SK-N-SH treated with all-trans-retinoic acid at 6 μM for 48 hours (cell line): ENCODE measurements around the gene MBNL3.

Experiments used
- ATAC-seq: fragments of 200-7000 bp; cut with Tn5 transposase; 3 replicates; pipeline ENCODE4 v1.9.1; 2020; ENCODE audit warnings: mild to moderate bottlenecking, moderate library complexity
- ARNTL ChIP-seq: fragments of 450-650 bp; formaldehyde crosslinking; IDR thresholded peaks from 2 replicates; pipeline ENCODE4 v1.5.0; 2020; ENCODE audit warnings: low read depth, mild to moderate bottlenecking, moderate library complexity, borderline replicate concordance
- CSDC2 ChIP-seq: fragments of 250-450 bp; sonication (Bioruptor Pico); IDR thresholded peaks from 2 replicates; pipeline ENCODE4 v1.5.0; 2020; ENCODE audit warnings: mild to moderate bottlenecking, moderate library complexity
- ESRRG ChIP-seq: fragments of 250-450 bp; sonication (Bioruptor Pico); IDR thresholded peaks from 2 replicates; pipeline ENCODE4 v1.6.1; 2021; ENCODE audit warnings: mild to moderate bottlenecking
- ISL1 ChIP-seq: fragments of 250-450 bp; sonication (Bioruptor Pico); IDR thresholded peaks from 2 replicates; pipeline ENCODE4 v2.1.2; 2022; ENCODE audit warnings: mild to moderate bottlenecking, moderate library complexity
- OSR1 ChIP-seq: fragments of 250-450 bp; sonication (Bioruptor Pico); IDR thresholded peaks from 2 replicates; pipeline ENCODE4 v1.8.0; 2022; ENCODE audit warnings: moderate library complexity, mild to moderate bottlenecking, inconsistent platforms
- POU6F1 ChIP-seq: fragments of 250-450 bp; sonication (Bioruptor Pico); IDR thresholded peaks from 2 replicates; pipeline ENCODE4 v1.8.0; 2021; ENCODE audit warnings: low read depth, mild to moderate bottlenecking, moderate library complexity, borderline replicate concordance
- PPARA ChIP-seq: fragments of 250-450 bp; sonication (Bioruptor Pico); IDR thresholded peaks from 2 replicates; pipeline ENCODE4 v1.5.0; 2020; ENCODE audit warnings: mild to moderate bottlenecking, borderline replicate concordance
- RARB ChIP-seq: fragments of 250-450 bp; sonication (Bioruptor Pico); IDR thresholded peaks from 2 replicates; pipeline ENCODE4 v1.8.0; 2021; ENCODE audit warnings: mild to moderate bottlenecking, moderate library complexity
- SNAI2 ChIP-seq: fragments of 250-450 bp; sonication (Bioruptor Pico); IDR thresholded peaks from 2 replicates; pipeline ENCODE4 v1.5.0; 2020; ENCODE audit warnings: mild to moderate bottlenecking, moderate library complexity
- TCF4 ChIP-seq: fragments of 250-450 bp; sonication (Bioruptor Pico); IDR thresholded peaks from 2 replicates; pipeline ENCODE4 v1.8.0; 2021; ENCODE audit warnings: mild to moderate bottlenecking, moderate library complexity, borderline replicate concordance
- TOX ChIP-seq: fragments of 250-450 bp; sonication (Bioruptor Pico); IDR thresholded peaks from 2 replicates; pipeline ENCODE4 v1.8.0; 2021; ENCODE audit warnings: mild to moderate bottlenecking, moderate library complexity, borderline replicate concordance
- ZFP3 ChIP-seq: fragments of 250-450 bp; sonication (Bioruptor Pico); IDR thresholded peaks from 2 replicates; pipeline ENCODE4 v1.5.0; 2020; ENCODE audit warnings: mild to moderate bottlenecking, moderate library complexity
- ZFP30 ChIP-seq: fragments of 450-650 bp; formaldehyde crosslinking; IDR thresholded peaks from 2 replicates; pipeline ENCODE4 v1.5.0; 2022; ENCODE audit warnings: mild to moderate bottlenecking, moderate library complexity
- ZNF70 ChIP-seq: fragments of 450-650 bp; formaldehyde crosslinking; IDR thresholded peaks from 2 replicates; pipeline ENCODE4 v1.5.0; 2020; ENCODE audit warnings: mild to moderate bottlenecking, moderate library complexity
- ZNF8 ChIP-seq: fragments of 450-650 bp; formaldehyde crosslinking; IDR thresholded peaks from 2 replicates; pipeline ENCODE4 v1.5.0; 2020; ENCODE audit warnings: mild to moderate bottlenecking, moderate library complexity
- TF ChIP-seq, protein P1 (sequence below): fragments of 250-450 bp; sonication (Bioruptor Pico); IDR thresholded peaks from 2 replicates; pipeline ENCODE4 v1.5.0; 2020; ENCODE audit warnings: mild to moderate bottlenecking, moderate library complexity
- TF ChIP-seq, protein P2 (sequence below): fragments of 250-450 bp; sonication (Bioruptor Pico); IDR thresholded peaks from 2 replicates; pipeline ENCODE4 v1.5.1; 2021; ENCODE audit warnings: mild to moderate bottlenecking, moderate library complexity
- TF ChIP-seq, protein P3 (sequence below): fragments of 250-450 bp; sonication (Bioruptor Pico); IDR thresholded peaks from 2 replicates; pipeline ENCODE4 v1.5.1; 2020; ENCODE audit warnings: low read depth, mild to moderate bottlenecking, moderate library complexity
- TF ChIP-seq, protein P4 (sequence below): fragments of 250-450 bp; sonication (Bioruptor Pico); IDR thresholded peaks from 2 replicates; pipeline ENCODE4 v1.8.0; 2020; ENCODE audit warnings: mild to moderate bottlenecking, moderate library complexity, borderline replicate concordance

The MBNL3 gene, protein sequence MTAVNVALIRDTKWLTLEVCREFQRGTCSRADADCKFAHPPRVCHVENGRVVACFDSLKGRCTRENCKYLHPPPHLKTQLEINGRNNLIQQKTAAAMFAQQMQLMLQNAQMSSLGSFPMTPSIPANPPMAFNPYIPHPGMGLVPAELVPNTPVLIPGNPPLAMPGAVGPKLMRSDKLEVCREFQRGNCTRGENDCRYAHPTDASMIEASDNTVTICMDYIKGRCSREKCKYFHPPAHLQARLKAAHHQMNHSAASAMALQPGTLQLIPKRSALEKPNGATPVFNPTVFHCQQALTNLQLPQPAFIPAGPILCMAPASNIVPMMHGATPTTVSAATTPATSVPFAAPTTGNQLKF

GRCh38 chrX:132488819-132489577 lies at the start of gene MBNL3:
TSS of gene MBNL3 (minus strand) at chrX:132489038. CDS start at chrX:132439611, 49,427 bp downstream.
- ATAC-seq = peak; percentile 89
- TF ChIP-seq OSR1 (CRISPR knock-in tag) (no peak), PPARA (CRISPR knock-in tag) (no peak), TCF4 (no peak), ZFP30 (CRISPR knock-in tag) (no peak), TOX (no peak), ZFP3 (CRISPR knock-in tag) (no peak), CSDC2 (CRISPR knock-in tag) (no peak)
- TF ChIP-seq, protein P1, sequence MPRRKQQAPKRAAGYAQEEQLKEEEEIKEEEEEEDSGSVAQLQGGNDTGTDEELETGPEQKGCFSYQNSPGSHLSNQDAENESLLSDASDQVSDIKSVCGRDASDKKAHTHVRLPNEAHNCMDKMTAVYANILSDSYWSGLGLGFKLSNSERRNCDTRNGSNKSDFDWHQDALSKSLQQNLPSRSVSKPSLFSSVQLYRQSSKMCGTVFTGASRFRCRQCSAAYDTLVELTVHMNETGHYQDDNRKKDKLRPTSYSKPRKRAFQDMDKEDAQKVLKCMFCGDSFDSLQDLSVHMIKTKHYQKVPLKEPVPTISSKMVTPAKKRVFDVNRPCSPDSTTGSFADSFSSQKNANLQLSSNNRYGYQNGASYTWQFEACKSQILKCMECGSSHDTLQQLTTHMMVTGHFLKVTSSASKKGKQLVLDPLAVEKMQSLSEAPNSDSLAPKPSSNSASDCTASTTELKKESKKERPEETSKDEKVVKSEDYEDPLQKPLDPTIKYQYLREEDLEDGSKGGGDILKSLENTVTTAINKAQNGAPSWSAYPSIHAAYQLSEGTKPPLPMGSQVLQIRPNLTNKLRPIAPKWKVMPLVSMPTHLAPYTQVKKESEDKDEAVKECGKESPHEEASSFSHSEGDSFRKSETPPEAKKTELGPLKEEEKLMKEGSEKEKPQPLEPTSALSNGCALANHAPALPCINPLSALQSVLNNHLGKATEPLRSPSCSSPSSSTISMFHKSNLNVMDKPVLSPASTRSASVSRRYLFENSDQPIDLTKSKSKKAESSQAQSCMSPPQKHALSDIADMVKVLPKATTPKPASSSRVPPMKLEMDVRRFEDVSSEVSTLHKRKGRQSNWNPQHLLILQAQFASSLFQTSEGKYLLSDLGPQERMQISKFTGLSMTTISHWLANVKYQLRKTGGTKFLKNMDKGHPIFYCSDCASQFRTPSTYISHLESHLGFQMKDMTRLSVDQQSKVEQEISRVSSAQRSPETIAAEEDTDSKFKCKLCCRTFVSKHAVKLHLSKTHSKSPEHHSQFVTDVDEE = no peak
- TF ChIP-seq, protein P2, sequence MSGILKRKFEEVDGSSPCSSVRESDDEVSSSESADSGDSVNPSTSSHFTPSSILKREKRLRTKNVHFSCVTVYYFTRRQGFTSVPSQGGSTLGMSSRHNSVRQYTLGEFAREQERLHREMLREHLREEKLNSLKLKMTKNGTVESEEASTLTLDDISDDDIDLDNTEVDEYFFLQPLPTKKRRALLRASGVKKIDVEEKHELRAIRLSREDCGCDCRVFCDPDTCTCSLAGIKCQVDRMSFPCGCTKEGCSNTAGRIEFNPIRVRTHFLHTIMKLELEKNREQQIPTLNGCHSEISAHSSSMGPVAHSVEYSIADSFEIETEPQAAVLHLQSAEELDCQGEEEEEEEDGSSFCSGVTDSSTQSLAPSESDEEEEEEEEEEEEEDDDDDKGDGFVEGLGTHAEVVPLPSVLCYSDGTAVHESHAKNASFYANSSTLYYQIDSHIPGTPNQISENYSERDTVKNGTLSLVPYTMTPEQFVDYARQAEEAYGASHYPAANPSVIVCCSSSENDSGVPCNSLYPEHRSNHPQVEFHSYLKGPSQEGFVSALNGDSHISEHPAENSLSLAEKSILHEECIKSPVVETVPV (CRISPR knock-in tag) = no peak

DNA sequence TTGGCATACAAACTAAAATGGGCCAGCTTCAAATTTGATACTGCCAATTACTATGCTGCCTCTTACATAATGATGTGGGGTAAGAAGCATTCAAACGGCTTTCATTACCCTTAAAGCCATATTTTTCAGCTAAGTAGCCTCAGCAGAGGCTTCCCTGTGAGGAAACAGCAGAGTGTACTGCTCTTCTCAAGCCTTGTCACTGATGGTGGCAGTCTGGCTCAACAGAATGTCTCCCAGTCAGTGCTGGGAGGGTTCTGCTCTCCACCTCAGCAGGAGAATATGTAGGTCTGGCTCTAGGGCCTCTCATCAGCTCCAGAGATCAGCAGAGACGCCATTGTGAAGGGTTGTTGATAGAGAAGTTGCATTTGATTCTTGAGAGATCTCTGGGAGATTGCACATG lies 44.6 kb upstream of the MBNL3 start:
- ATAC-seq = no peak
- no peak for TF ChIP-seq TOX
- no peak for TF ChIP-seq ZNF70 (CRISPR knock-in tag)
- TF ChIP-seq TCF4 = no peak
- TF ChIP-seq, protein P2 (CRISPR knock-in tag) = no peak
- TF ChIP-seq SNAI2 (CRISPR knock-in tag) = no peak
- TF ChIP-seq ARNTL (CRISPR knock-in tag) = no peak
- no peak for TF ChIP-seq ISL1 (CRISPR knock-in tag)
- TF ChIP-seq ESRRG = no peak
- no peak for TF ChIP-seq RARB (CRISPR knock-in tag)
- no peak for TF ChIP-seq ZFP30 (CRISPR knock-in tag)
- TF ChIP-seq ZNF8 = no peak
- TF ChIP-seq, protein P3, sequence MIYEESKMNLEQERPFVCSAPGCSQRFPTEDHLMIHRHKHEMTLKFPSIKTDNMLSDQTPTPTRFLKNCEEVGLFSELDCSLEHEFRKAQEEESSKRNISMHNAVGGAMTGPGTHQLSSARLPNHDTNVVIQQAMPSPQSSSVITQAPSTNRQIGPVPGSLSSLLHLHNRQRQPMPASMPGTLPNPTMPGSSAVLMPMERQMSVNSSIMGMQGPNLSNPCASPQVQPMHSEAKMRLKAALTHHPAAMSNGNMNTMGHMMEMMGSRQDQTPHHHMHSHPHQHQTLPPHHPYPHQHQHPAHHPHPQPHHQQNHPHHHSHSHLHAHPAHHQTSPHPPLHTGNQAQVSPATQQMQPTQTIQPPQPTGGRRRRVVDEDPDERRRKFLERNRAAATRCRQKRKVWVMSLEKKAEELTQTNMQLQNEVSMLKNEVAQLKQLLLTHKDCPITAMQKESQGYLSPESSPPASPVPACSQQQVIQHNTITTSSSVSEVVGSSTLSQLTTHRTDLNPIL (CRISPR knock-in tag) = no peak
- TF ChIP-seq CSDC2 (CRISPR knock-in tag) = no peak
- no peak for TF ChIP-seq POU6F1
- TF ChIP-seq, protein P1 = no peak
- TF ChIP-seq, protein P4, sequence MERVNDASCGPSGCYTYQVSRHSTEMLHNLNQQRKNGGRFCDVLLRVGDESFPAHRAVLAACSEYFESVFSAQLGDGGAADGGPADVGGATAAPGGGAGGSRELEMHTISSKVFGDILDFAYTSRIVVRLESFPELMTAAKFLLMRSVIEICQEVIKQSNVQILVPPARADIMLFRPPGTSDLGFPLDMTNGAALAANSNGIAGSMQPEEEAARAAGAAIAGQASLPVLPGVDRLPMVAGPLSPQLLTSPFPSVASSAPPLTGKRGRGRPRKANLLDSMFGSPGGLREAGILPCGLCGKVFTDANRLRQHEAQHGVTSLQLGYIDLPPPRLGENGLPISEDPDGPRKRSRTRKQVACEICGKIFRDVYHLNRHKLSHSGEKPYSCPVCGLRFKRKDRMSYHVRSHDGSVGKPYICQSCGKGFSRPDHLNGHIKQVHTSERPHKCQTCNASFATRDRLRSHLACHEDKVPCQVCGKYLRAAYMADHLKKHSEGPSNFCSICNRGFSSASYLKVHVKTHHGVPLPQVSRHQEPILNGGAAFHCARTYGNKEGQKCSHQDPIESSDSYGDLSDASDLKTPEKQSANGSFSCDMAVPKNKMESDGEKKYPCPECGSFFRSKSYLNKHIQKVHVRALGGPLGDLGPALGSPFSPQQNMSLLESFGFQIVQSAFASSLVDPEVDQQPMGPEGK (CRISPR knock-in tag) = no peak
